ENCODE results near the gene PSMD12.

DNA sequence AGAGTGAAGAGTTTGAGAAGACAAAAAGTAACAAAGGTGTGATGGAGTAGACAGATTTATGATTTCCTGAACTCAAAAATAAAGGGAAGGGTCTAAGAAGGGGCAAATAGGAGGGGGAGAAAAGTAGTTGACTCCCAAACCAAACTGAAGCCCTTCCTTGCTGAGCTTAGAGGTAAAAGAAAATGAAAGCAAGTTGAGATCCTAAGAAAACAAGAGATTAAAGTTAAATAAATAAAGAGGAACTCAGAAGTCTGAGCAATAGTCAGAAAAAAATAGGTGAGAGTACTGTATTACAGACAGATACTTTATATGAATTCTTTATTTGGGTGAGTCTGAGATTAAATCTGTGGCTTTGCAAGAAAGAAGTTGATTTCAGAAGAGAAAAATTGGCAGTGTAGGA lies 3.3 kb upstream of the PSMD12 start:
- TF ChIP-seq RAD21 (IDR thresholded peaks at IDR 0.05; ENCODE audit: low read depth) (no peak), FOXM1 (IDR thresholded peaks at IDR 0.05; ENCODE audit: borderline replicate concordance, low read depth) (no peak), REST (IDR thresholded peaks at IDR 0.05; ENCODE audit: low read depth) (no peak), EGR1 (IDR thresholded peaks at IDR 0.05) (no peak), CREB1 (IDR thresholded peaks at IDR 0.05; ENCODE audit: low read depth) (no peak), EP300 (IDR thresholded peaks at IDR 0.05; ENCODE audit: borderline replicate concordance) (no peak), CEBPB (IDR thresholded peaks at IDR 0.05) (no peak), YY1 (IDR thresholded peaks at IDR 0.05; ENCODE audit: low read depth) (no peak), TEAD4 (IDR thresholded peaks at IDR 0.05) (no peak)
- TF ChIP-seq, protein P1, sequence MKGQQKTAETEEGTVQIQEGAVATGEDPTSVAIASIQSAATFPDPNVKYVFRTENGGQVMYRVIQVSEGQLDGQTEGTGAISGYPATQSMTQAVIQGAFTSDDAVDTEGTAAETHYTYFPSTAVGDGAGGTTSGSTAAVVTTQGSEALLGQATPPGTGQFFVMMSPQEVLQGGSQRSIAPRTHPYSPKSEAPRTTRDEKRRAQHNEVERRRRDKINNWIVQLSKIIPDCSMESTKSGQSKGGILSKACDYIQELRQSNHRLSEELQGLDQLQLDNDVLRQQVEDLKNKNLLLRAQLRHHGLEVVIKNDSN (IDR thresholded peaks at IDR 0.05), result no peak
- TF ChIP-seq, protein P2, sequence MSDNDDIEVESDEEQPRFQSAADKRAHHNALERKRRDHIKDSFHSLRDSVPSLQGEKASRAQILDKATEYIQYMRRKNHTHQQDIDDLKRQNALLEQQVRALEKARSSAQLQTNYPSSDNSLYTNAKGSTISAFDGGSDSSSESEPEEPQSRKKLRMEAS (IDR thresholded peaks at IDR 0.05), result no peak
